GM12892 (cell line): Measurements from ENCODE around the gene ESPNL.

ENCODE experiments used
- POLR2A ChIP-seq: IDR thresholded peaks from 2 replicates; pipeline ENCODE4 v1.6.1; 2011; ENCODE audit warnings: low read depth, low read length, control low read depth
- POLR2AphosphoS5 ChIP-seq: IDR thresholded peaks from 2 replicates; pipeline ENCODE4 v1.6.1; 2011; ENCODE audit warnings: low read depth, low read length, control low read depth

GRCh38 chr2:238106698-238107524, 6.8 kb downstream of the ESPNL start:
- TF ChIP-seq POLR2AphosphoS5 (no peak), POLR2A (no peak)
